Pericardium fibroblast (primary cell): ENCODE measurements around the gene AKNAD1. TPM values are rescaled to one million over a fixed set of nuclear protein-coding genes. Genes with fewer than 3 reads are reported as not detected.

Source experiments
- total RNA-seq: library from RNA; depleted of rRNA; stranded (reverse); fragments of >200 nt; gene quantifications from 2 replicates; pipeline ENCODE4 v1.2.3, GENCODE V29; 2015

The AKNAD1 gene, protein sequence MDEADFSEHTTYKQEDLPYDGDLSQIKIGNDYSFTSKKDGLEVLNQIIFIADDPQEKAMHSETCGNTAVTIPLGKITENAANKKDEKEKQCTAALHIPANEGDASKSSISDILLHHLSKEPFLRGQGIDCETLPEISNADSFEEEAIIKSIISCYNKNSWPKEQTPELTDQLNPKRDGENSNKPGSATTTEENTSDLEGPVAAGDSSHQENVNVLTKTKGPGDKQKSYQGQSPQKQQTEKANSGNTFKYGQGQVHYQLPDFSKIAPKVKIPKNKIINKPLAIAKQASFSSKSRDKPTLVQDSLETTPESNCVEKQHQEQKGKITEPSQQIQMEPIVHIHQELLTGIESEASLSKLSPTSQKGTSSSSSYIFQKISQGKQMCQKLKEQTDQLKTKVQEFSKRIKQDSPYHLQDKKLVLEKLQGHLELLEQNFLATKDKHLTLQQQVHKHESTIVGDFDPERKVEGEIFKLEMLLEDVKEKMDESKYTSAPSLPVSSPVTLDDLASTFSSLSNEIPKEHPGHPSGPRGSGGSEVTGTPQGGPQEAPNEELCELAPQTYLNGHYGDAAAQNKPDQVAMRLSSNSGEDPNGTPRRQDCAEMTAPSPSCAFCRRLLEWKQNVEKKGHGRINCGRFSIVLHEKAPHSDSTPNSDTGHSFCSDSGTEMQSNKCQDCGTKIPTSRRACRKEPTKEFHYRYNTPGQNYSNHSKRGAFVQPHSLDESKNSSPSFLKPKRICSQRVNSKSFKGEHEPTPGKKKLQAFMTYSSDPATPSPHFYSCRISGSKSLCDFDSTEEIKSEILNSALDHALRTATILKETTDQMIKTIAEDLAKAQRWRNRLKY
- total RNA-seq: 0.12 TPM in 1 of 2 replicates, not detected in the other

DNA sequence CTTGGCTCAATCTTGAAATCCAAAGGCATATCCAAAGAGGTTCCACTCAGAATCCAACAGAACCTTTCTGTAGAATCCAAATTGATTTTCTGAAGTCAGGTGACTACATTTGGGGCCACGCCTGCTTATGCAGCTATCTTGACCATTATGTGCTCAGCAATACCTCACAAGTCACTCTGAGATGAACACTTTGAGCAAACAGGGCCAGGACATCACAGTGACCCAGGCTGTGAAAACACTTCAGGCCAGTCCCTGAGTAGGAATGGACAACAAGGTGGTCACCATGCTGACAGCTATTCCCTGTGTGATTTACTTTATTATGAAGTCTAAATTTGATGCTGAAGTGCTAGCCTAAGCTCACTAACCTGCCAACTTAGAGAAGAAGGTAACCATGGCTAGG lies at the start of gene AKNAD1:
Gene AKNAD1, minus strand, starts transcription at position 101 of the 400 bp plus-strand sequence. CDS start 4,430 bp downstream, outside the sequence.

Other genes with a start within 250 kb of the AKNAD1 start
- gene HENMT1, start 196.0 kb downstream of the AKNAD1 start, total RNA-seq: 2.7 and 3.7 TPM in 2 replicates
- 8.3 and 12.7 TPM in 2 replicates for gene PRPF38B, start 164.8 kb downstream of the AKNAD1 start, total RNA-seq
- gene FNDC7, start 144.2 kb downstream of the AKNAD1 start, total RNA-seq: not detected in 2 replicates
- gene STXBP3, start 110.4 kb downstream of the AKNAD1 start, total RNA-seq: 16.1 and 28.9 TPM in 2 replicates
- 6.4 and 23.9 TPM in 2 replicates for gene GPSM2, start 19.9 kb upstream of the AKNAD1 start, total RNA-seq
- gene CLCC1, start 106.4 kb upstream of the AKNAD1 start, total RNA-seq: 22.7 and 25.8 TPM in 2 replicates
- 6.2 and 9.5 TPM in 2 replicates for gene WDR47, start 185.0 kb upstream of the AKNAD1 start, total RNA-seq
- gene TAF13, start 218.9 kb upstream of the AKNAD1 start, total RNA-seq: 23.9 and 72.1 TPM in 2 replicates
- 16.3 and 22.6 TPM in 2 replicates for gene TMEM167B, start 233.7 kb upstream of the AKNAD1 start, total RNA-seq